ENCODE results near the gene CHST11. TPM values are rescaled to one million over a fixed set of nuclear protein-coding genes. Genes with fewer than 3 reads are reported as not detected.

CHST11 gene
- total and polyA plus RNA-seq, 9 of the 15 experiments (the other 6 are each of a cell fraction or from before 2014, with no cell fraction given): 2.3 to 38.7 (median 15.0) TPM

GRCh38 chr12:104427547-104427938 lies 29.2 kb upstream of the CHST11 start:
- DNase-seq (ENCODE audit: extremely low read depth in 1 of 4, low spot score in 3 of 4): no peak
- H3K9me1 ChIP-seq (ENCODE audit: control insufficient read depth, insufficient read depth, low read length): no peaks in the 10 kb centered on the region
- no peak for TF ChIP-seq ZNF232 (CRISPR knock-in tag; IDR thresholded peaks at IDR 0.05)
- no peak for TF ChIP-seq ZNF77 (CRISPR knock-in tag; IDR thresholded peaks at IDR 0.05)
- no peak for TF ChIP-seq ZNF778 (CRISPR knock-in tag; IDR thresholded peaks at IDR 0.05)
- no peak for TF ChIP-seq ZNF174 (CRISPR knock-in tag; IDR thresholded peaks at IDR 0.05)
- no peak for TF ChIP-seq GABPB2 (CRISPR knock-in tag; conservative IDR thresholded peaks at IDR 0.05)
- no peak for TF ChIP-seq FOXK2 (conservative IDR thresholded peaks at IDR 0.05 in 1 of 2, IDR thresholded peaks at IDR 0.05 in 1 of 2; ENCODE audit: low read depth in 2 of 2)
- H3K79me2 ChIP-seq (ENCODE audit: control insufficient read depth, insufficient read depth, low read length): no peaks in the 10 kb centered on the region
- in situ Hi-C loops (cut with MboI): no loop called here
- no peak overlapping the region for H3K4me2 ChIP-seq (ENCODE audit: insufficient read depth, low read length)
- no peak for FAIRE-seq
- H3K9me3 ChIP-seq (replicated peaks; ENCODE audit: control insufficient read depth, insufficient read depth, low read depth, low read length): no peaks in the 10 kb centered on the region
- no peak overlapping the region for H2AFZ ChIP-seq (ENCODE audit: low read depth, low read length)
- H3K27ac ChIP-seq (ENCODE audit: extremely low read depth, low read depth, low read length): no peak overlapping the region
- H4K20me1 ChIP-seq (replicated peaks; ENCODE audit: control insufficient read depth, insufficient read depth, low read length): no peaks in the 10 kb centered on the region
- no peak overlapping the region for H3K9ac ChIP-seq (ENCODE audit: insufficient read depth in 1 of 2, low read depth in 2 of 2, low read length in 2 of 2)
- ChIA-PET POLR2A (interaction anchor here (3.2 kb wide), 1 partner anchor 9 kb away, joined by 9 read pairs; no protein-coding TSS in a partner anchor), CTCF (ENCODE audit: low intra/inter-chr PET ratio) (no interaction called here)
- H3K36me3 ChIP-seq (ENCODE audit: control insufficient read depth, insufficient read depth, low read length): no peaks in the 10 kb centered on the region
- WGBS (ENCODE audit: insufficient coverage, low coverage, missing lambda C conversion rate): 38% methylated on average over 1 of the region's 1 CpG
- no peak for ATAC-seq
- no TSS peak for BruUV-seq (replicated peaks)
- H3K4me1 ChIP-seq (replicated peaks in 1 of 2; ENCODE audit: control insufficient read depth in 2 of 2, insufficient read depth in 2 of 2, low read length in 2 of 2): no peaks in the 10 kb centered on the region; a peak in 1 of 5 replicates
- H3K27me3 ChIP-seq (ENCODE audit: control insufficient read depth in 2 of 2, insufficient read depth in 2 of 2, low read length in 2 of 2): peaks cover 7 to 13% of the 10 kb centered on the region in 2 experiments; a peak in 3 of 5 replicates
- intact Hi-C loops (cut with micrococcal nuclease): no loop called here
- H3K4me3 ChIP-seq: no peak overlapping the region

DNA sequence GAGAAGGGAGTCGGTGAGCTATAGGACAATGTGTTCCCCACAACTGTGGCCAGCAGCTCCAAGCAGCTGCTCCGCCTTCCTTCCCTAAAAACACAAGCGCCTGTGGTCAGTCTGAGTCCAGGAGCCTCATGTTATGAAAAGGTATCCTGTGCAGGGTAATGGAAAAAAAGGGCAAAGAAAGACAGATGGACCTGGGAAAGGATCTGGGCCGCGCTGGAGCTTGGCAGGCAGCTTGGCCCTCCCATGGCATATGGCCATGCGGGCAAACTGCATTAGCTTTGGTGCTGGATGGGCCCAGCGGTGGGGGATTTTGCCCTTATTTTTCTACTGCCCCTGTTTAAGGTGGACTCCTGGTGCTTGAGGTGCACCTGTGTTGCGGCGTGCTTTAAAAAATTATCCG lies 23.7 kb upstream of the CHST11 start:
- ChIA-PET CTCF (ENCODE audit: low intra/inter-chr PET ratio) (no interaction called here), POLR2A (interaction anchor here (0.7 kb wide), 1 partner anchor 257 kb away, joined by 3 read pairs; no protein-coding TSS in a partner anchor)
- no peaks in the 10 kb centered on the region; a peak in 1 of 5 replicates for H3K4me1 ChIP-seq (replicated peaks in 1 of 2; ENCODE audit: control insufficient read depth in 2 of 2, insufficient read depth in 2 of 2, low read length in 2 of 2)
- H3K9ac ChIP-seq (ENCODE audit: insufficient read depth in 1 of 2, low read depth in 2 of 2, low read length in 2 of 2): no peak overlapping the region
- BruUV-seq (replicated peaks): no TSS peak
- peaks cover 3 to 29% of the 10 kb centered on the region in 2 experiments; a peak in 3 of 5 replicates for H3K27me3 ChIP-seq (ENCODE audit: control insufficient read depth in 2 of 2, insufficient read depth in 2 of 2, low read length in 2 of 2)
- ATAC-seq (no peak), FAIRE-seq (no peak), DNase-seq (ENCODE audit: extremely low read depth in 1 of 4, low spot score in 3 of 4) (no peak)
- H3K27ac ChIP-seq (ENCODE audit: extremely low read depth, low read depth, low read length): no peak overlapping the region
- no peak overlapping the region for H2AFZ ChIP-seq (ENCODE audit: low read depth, low read length)
- no peak for TF ChIP-seq COPS2 (conservative IDR thresholded peaks at IDR 0.05)
- TF ChIP-seq MAFK (IDR thresholded peaks at IDR 0.05; ENCODE audit: low read length): no peak
- no peak for TF ChIP-seq SRSF3 (IDR thresholded peaks at IDR 0.05; ENCODE audit: insufficient read depth, low read length)
- TF ChIP-seq ZNF75A (CRISPR knock-in tag; IDR thresholded peaks at IDR 0.05): no peak
- TF ChIP-seq ELF2 (CRISPR knock-in tag; IDR thresholded peaks at IDR 0.05): no peak
- TF ChIP-seq ZNF589 (CRISPR knock-in tag; IDR thresholded peaks at IDR 0.05; ENCODE audit: low read depth): no peak
- TF ChIP-seq NRF1 (conservative IDR thresholded peaks at IDR 0.05 in 1 of 2, IDR thresholded peaks at IDR 0.05 in 1 of 2): no peak
- no peak for TF ChIP-seq ZNF384 (IDR thresholded peaks at IDR 0.05; ENCODE audit: low read depth, low read length)
- TF ChIP-seq CBFB (CRISPR knock-in tag; IDR thresholded peaks at IDR 0.05): no peak
- TF ChIP-seq, protein P1, sequence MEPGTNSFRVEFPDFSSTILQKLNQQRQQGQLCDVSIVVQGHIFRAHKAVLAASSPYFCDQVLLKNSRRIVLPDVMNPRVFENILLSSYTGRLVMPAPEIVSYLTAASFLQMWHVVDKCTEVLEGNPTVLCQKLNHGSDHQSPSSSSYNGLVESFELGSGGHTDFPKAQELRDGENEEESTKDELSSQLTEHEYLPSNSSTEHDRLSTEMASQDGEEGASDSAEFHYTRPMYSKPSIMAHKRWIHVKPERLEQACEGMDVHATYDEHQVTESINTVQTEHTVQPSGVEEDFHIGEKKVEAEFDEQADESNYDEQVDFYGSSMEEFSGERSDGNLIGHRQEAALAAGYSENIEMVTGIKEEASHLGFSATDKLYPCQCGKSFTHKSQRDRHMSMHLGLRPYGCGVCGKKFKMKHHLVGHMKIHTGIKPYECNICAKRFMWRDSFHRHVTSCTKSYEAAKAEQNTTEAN (CRISPR knock-in tag; IDR thresholded peaks at IDR 0.05): no peak
- TF ChIP-seq NFE2L1 (tag; IDR thresholded peaks at IDR 0.05; ENCODE audit: borderline replicate concordance, low read depth): no peak
- intact Hi-C loops (cut with micrococcal nuclease) (no loop called here), in situ Hi-C loops (cut with MboI) (no loop called here)
- H3K9me1 ChIP-seq (ENCODE audit: control insufficient read depth, insufficient read depth, low read length): no peaks in the 10 kb centered on the region
- H3K4me3 ChIP-seq: no peak overlapping the region
- H4K20me1 ChIP-seq (replicated peaks; ENCODE audit: control insufficient read depth, insufficient read depth, low read length): no peaks in the 10 kb centered on the region
- H3K9me3 ChIP-seq (replicated peaks; ENCODE audit: control insufficient read depth, insufficient read depth, low read depth, low read length): no peaks in the 10 kb centered on the region
- WGBS (ENCODE audit: insufficient coverage, low coverage, missing lambda C conversion rate): 51% methylated on average over 10 of the region's 10 CpGs
- H3K36me3 ChIP-seq (ENCODE audit: control insufficient read depth, insufficient read depth, low read length): no peaks in the 10 kb centered on the region
- no peaks in the 10 kb centered on the region for H3K79me2 ChIP-seq (ENCODE audit: control insufficient read depth, insufficient read depth, low read length)
- H3K4me2 ChIP-seq (ENCODE audit: insufficient read depth, low read length): no peak overlapping the region
